ENCODE results near the gene LZTS2.
A peak's percentile ranks its signal among the peaks of the same experiment; 100 is the strongest.

LZTS2 gene

DNA sequence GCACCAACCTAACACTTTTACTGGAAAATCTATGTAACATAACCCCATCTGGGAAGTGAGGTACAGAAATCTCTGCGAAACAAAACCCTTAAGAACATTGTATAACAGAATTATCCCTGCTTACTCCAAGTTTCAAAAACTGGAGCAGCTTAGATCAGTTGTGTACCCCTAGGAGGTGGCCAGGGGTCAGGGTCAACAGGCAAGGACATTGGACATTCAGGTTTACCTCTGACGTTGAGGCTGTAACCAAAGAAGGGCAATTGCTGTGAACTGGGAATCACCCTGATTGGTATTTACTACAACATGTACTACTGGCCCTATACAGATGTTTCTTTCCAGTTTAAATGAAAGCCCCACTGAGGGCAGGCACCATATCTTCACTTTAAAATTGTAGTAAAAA is 44.5 kb downstream of the LZTS2 start:
- POLR2A ChIA-PET = interaction anchor here (1.2 to 3.4 kb wide), 7 partner anchors 11 to 186 kb away, joined by 3 to 29 read pairs (median 6); partner anchors contain the start of genes LBX1, PDZD7 and SFXN3
- peak overlapping the region; percentile 80; the same call in 1 of the 2 replicates for H3K27ac ChIP-seq (ENCODE audit: extremely low read depth, low read depth, low read length)
- no peaks in the 10 kb centered on the region for H3K36me3 ChIP-seq (ENCODE audit: control insufficient read depth in 2 of 2, insufficient read depth in 1 of 2, low read length in 2 of 2)
- H3K4me1 ChIP-seq (ENCODE audit: control insufficient read depth, insufficient read depth, low read length) = peaks cover 5% of the 10 kb centered on the region; the same call in 1 of the 2 replicates
- CTCF ChIA-PET = interaction anchor here (0.6 to 10.1 kb wide), 10 partner anchors 9 to 97 kb away, joined by 4 to 112 read pairs (median 24); partner anchors contain the start of gene KAZALD1
- no peaks in the 10 kb centered on the region for H3K9me3 ChIP-seq (ENCODE audit: control insufficient read depth, insufficient read depth, low read depth, low read length)
- TF ChIP-seq PATZ1 (tag by site-specific recombination; IDR thresholded peaks at IDR 0.05) (no peak), ZNF747 (tag by site-specific recombination; IDR thresholded peaks at IDR 0.05) (no peak), ZNF311 (tag by site-specific recombination; IDR thresholded peaks at IDR 0.05; ENCODE audit: borderline replicate concordance) (no peak), ZNF514 (tag by site-specific recombination; IDR thresholded peaks at IDR 0.05) (no peak), SP2 (tag by site-specific recombination; IDR thresholded peaks at IDR 0.05) (no peak), SP7 (tag by site-specific recombination; IDR thresholded peaks at IDR 0.05) (no peak), ELK4 (IDR thresholded peaks at IDR 0.05; ENCODE audit: borderline replicate concordance, low read depth, low read length) (no peak), BCL11B (tag by site-specific recombination; IDR thresholded peaks at IDR 0.05; ENCODE audit: low read depth) (no peak), ZBTB49 (tag by site-specific recombination; IDR thresholded peaks at IDR 0.05; ENCODE audit: low read depth) (no peak), ZNF768 (tag by site-specific recombination; IDR thresholded peaks at IDR 0.05) (no peak), ZNF785 (tag by site-specific recombination; IDR thresholded peaks at IDR 0.05) (no peak), ZNF202 (tag by site-specific recombination; IDR thresholded peaks at IDR 0.05; ENCODE audit: borderline replicate concordance) (no peak), ZNF362 (tag by site-specific recombination; IDR thresholded peaks at IDR 0.05) (no peak), ZBTB48 (tag by site-specific recombination; IDR thresholded peaks at IDR 0.05) (no peak), ZNF426 (tag by site-specific recombination; IDR thresholded peaks at IDR 0.05) (no peak), ZNF561 (tag by site-specific recombination; IDR thresholded peaks at IDR 0.05; ENCODE audit: borderline replicate concordance) (no peak)
- TF ChIP-seq, protein P1, sequence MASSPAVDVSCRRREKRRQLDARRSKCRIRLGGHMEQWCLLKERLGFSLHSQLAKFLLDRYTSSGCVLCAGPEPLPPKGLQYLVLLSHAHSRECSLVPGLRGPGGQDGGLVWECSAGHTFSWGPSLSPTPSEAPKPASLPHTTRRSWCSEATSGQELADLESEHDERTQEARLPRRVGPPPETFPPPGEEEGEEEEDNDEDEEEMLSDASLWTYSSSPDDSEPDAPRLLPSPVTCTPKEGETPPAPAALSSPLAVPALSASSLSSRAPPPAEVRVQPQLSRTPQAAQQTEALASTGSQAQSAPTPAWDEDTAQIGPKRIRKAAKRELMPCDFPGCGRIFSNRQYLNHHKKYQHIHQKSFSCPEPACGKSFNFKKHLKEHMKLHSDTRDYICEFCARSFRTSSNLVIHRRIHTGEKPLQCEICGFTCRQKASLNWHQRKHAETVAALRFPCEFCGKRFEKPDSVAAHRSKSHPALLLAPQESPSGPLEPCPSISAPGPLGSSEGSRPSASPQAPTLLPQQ (tag by site-specific recombination; IDR thresholded peaks at IDR 0.05) = no peak
- TF ChIP-seq, protein P2, sequence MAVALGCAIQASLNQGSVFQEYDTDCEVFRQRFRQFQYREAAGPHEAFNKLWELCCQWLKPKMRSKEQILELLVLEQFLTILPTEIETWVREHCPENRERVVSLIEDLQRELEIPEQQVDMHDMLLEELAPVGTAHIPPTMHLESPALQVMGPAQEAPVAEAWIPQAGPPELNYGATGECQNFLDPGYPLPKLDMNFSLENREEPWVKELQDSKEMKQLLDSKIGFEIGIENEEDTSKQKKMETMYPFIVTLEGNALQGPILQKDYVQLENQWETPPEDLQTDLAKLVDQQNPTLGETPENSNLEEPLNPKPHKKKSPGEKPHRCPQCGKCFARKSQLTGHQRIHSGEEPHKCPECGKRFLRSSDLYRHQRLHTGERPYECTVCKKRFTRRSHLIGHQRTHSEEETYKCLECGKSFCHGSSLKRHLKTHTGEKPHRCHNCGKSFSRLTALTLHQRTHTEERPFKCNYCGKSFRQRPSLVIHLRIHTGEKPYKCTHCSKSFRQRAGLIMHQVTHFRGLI (tag by site-specific recombination; IDR thresholded peaks at IDR 0.05) = no peak
- H3K4me3 ChIP-seq (ENCODE audit: low read depth, low read length) = no peak overlapping the region
